H1 (cell line): ENCODE results near the gene SULF2.

ENCODE experiments used
- CHD1 ChIP-seq: IDR thresholded peaks from 2 replicates; pipeline ENCODE4 v1.6.1; 2012; ENCODE audit warnings: low read depth, low read length, improper control_type of control experiment
- CHD2 ChIP-seq: IDR thresholded peaks from 2 replicates; pipeline ENCODE4 v1.6.1; 2012; ENCODE audit warnings: low read length, improper control_type of control experiment
- EP300 ChIP-seq, 2 experiments: IDR thresholded peaks; 1 replicate in 1 of 2; 2 replicates in 1 of 2; pipeline ENCODE4 v1.6.1; 2011 to 2012; ENCODE audit warnings: low read depth in 2 of 2, low read length in 2 of 2, mild to moderate bottlenecking in 2 of 2, borderline replicate concordance in 1 of 2, inconsistent platforms in 1 of 2, moderate library complexity in 1 of 2
- EZH2 ChIP-seq: fragments of 200-600 bp; sonication (generic); IDR thresholded peaks from 2 replicates; pipeline ENCODE4 v1.7.1; 2012; ENCODE audit warnings: low read depth, mild to moderate bottlenecking, moderate library complexity, low read length, inconsistent platforms; ENCODE audit not compliant: severe bottlenecking
- NRF1 ChIP-seq: IDR thresholded peaks from 2 replicates; pipeline ENCODE4 v1.6.1; 2011; ENCODE audit warnings: mild to moderate bottlenecking, low read depth, low read length, improper control_type of control experiment
- POLR2A ChIP-seq, 2 experiments: IDR thresholded peaks; 1 replicate in 1 of 2; 2 replicates in 1 of 2; pipeline ENCODE4 v1.6.1; 2011; ENCODE audit warnings: low read depth in 2 of 2, low read length in 2 of 2, mild to moderate bottlenecking in 2 of 2; ENCODE audit errors: control extremely low read depth in 1 of 2
- RNF2 ChIP-seq: fragments of 200-900, 300-1000 bp; sonication (generic); IDR thresholded peaks from 2 replicates; pipeline ENCODE4 v1.7.1; 2016; ENCODE audit warnings: borderline replicate concordance, low read depth, mild to moderate bottlenecking, antibody characterized with exemption, low read length; ENCODE audit not compliant: poor library complexity, severe bottlenecking; ENCODE audit errors: missing control alignments
- SIN3A ChIP-seq, 2 experiments: IDR thresholded peaks in 1 of 2; conservative IDR thresholded peaks in 1 of 2; 2 replicates each; pipeline ENCODE4 v1.6.1; 2011 to 2012; ENCODE audit warnings: low read length in 2 of 2, improper control_type of control experiment in 1 of 2, low read depth in 1 of 2, mild to moderate bottlenecking in 1 of 2
- TCF12 ChIP-seq: IDR thresholded peaks from 2 replicates; pipeline ENCODE4 v1.6.1; 2011; ENCODE audit warnings: low read depth, mild to moderate bottlenecking, low read length
- ZNF274 ChIP-seq: IDR thresholded peaks from 2 replicates; pipeline ENCODE4 v1.7.0; 2012; ENCODE audit warnings: low read length, borderline replicate concordance; ENCODE audit errors: extremely low read depth
- TF ChIP-seq, protein P1 (sequence below), 3 experiments: IDR thresholded peaks; 1 replicate in 2 of 3; 2 replicates in 1 of 3; pipeline versions ENCODE4 v1.5.1 to v1.6.1; 2011; ENCODE audit warnings: low read length in 3 of 3, mild to moderate bottlenecking in 3 of 3, inconsistent platforms in 2 of 3, low read depth in 1 of 3, moderate library complexity in 1 of 3; ENCODE audit not compliant: insufficient read depth in 1 of 3; ENCODE audit errors: control extremely low read depth in 1 of 3
- TF ChIP-seq, protein P2 (sequence below): IDR thresholded peaks from 2 replicates; pipeline ENCODE4 v1.6.1; 2011; ENCODE audit warnings: low read length, improper control_type of control experiment

DNA sequence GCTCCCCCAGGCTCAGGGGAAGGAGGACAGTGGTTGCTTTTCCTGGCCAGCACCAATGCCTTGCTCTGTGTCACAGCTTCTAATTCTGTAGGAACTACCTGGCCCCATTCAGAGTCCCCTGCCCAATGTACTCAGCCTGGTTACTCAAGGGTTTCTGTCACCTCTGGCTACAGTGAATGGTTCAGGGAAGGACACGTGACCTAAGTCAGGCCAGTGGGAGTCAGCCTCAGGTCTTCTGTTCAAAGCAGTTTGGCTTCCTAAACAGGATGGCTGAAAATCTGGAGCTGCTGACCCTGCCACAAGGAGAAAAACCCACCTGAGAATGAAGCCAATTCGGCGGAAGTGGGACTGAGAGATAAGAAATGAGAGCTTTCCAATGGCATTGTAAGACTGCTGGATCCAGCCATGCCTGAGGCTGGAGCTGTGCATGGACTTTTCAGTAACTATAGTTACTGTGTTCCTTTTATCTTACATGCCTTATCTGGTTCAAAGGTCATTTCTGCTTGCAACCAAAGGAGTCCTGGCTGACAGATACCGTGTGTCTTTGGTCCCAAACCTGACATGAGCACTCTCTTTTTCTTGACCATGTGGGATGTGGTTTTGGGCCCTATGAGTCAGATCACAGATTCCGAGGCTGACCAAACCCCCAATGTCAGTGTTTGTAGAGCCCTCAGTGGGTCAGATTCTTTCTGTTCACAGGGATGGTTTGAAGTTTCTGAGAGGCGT is 104.3 kb downstream of the SULF2 start:
- TF ChIP-seq TCF12 (no peak), POLR2A (IDR thresholded peaks at IDR 0.05; ENCODE audit: control extremely low read depth in 1 of 2, low read depth in 2 of 2, low read length in 2 of 2) (no peak), ZNF274 (no peak), EZH2 (no peak), EP300 (IDR thresholded peaks at IDR 0.05; ENCODE audit: borderline replicate concordance in 1 of 2, low read depth in 2 of 2, low read length in 2 of 2) (no peak), CHD2 (no peak), NRF1 (no peak), CHD1 (no peak), RNF2 (no peak), SIN3A (conservative IDR thresholded peaks at IDR 0.05 in 1 of 2, IDR thresholded peaks at IDR 0.05 in 1 of 2; ENCODE audit: low read depth in 1 of 2, low read length in 2 of 2) (no peak)
- TF ChIP-seq, protein P1, sequence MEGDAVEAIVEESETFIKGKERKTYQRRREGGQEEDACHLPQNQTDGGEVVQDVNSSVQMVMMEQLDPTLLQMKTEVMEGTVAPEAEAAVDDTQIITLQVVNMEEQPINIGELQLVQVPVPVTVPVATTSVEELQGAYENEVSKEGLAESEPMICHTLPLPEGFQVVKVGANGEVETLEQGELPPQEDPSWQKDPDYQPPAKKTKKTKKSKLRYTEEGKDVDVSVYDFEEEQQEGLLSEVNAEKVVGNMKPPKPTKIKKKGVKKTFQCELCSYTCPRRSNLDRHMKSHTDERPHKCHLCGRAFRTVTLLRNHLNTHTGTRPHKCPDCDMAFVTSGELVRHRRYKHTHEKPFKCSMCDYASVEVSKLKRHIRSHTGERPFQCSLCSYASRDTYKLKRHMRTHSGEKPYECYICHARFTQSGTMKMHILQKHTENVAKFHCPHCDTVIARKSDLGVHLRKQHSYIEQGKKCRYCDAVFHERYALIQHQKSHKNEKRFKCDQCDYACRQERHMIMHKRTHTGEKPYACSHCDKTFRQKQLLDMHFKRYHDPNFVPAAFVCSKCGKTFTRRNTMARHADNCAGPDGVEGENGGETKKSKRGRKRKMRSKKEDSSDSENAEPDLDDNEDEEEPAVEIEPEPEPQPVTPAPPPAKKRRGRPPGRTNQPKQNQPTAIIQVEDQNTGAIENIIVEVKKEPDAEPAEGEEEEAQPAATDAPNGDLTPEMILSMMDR (IDR thresholded peaks at IDR 0.05; ENCODE audit: control extremely low read depth in 1 of 3, insufficient read depth in 1 of 3, low read depth in 1 of 3, low read length in 3 of 3), result no peak
- TF ChIP-seq, protein P2, sequence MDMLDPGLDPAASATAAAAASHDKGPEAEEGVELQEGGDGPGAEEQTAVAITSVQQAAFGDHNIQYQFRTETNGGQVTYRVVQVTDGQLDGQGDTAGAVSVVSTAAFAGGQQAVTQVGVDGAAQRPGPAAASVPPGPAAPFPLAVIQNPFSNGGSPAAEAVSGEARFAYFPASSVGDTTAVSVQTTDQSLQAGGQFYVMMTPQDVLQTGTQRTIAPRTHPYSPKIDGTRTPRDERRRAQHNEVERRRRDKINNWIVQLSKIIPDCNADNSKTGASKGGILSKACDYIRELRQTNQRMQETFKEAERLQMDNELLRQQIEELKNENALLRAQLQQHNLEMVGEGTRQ, result no peak
